GM04503 (cell line): Measurements from ENCODE around the gene FRMD4B.

Source experiments
- DNase-seq: peaks from one replicate; pipeline ENCODE4 v3.0.0-alpha.2; 2012; ENCODE audit warnings: low read depth

FRMD4B gene

GRCh38 chr3:69321301-69322157, 64.4 kb downstream of the FRMD4B start:
- DNase-seq, result no peak

- DNase-seq, result no peak
Measured at GRCh38 chr3:69320871-69321271, 65.0 kb downstream of the FRMD4B start.

- DNase-seq, result no peak
Measured at GRCh38 chr3:69319652-69320051, 66.2 kb downstream of the FRMD4B start.

- DNase-seq, result no peak
Measured at GRCh38 chr3:69318410-69318809, 67.5 kb downstream of the FRMD4B start.

GRCh38 chr3:69313251-69313650, 72.6 kb downstream of the FRMD4B start:
- no peak for DNase-seq

GRCh38 chr3:69309814-69310213, 76.1 kb downstream of the FRMD4B start:
- no peak for DNase-seq

- peak; percentile 58 for DNase-seq
Measured at GRCh38 chr3:69306239-69307185, 79.4 kb downstream of the FRMD4B start.

- DNase-seq, result no peak
Measured at GRCh38 chr3:69305011-69305410, 80.9 kb downstream of the FRMD4B start.

- DNase-seq, result no peak
Measured at GRCh38 chr3:69304396-69304795, 81.5 kb downstream of the FRMD4B start.

- no peak for DNase-seq
Measured at GRCh38 chr3:69300296-69300695, 85.6 kb downstream of the FRMD4B start.

GRCh38 chr3:69299344-69299743, 86.5 kb downstream of the FRMD4B start:
- no peak for DNase-seq

GRCh38 chr3:69297501-69297900, 88.4 kb downstream of the FRMD4B start:
- no peak for DNase-seq

- DNase-seq, result no peak
Measured at GRCh38 chr3:69296995-69297394, 88.9 kb downstream of the FRMD4B start.

- DNase-seq, result peak; percentile 37
Measured at GRCh38 chr3:69294014-69294766, 91.7 kb downstream of the FRMD4B start.

- DNase-seq, result no peak
Measured at GRCh38 chr3:69292959-69293574, 92.8 kb downstream of the FRMD4B start.

- no peak for DNase-seq
Measured at GRCh38 chr3:69292185-69292584, 93.7 kb downstream of the FRMD4B start.

- DNase-seq, result no peak
Measured at GRCh38 chr3:69290430-69290829, 95.5 kb downstream of the FRMD4B start.

- no peak for DNase-seq
Measured at GRCh38 chr3:69290006-69290405, 95.9 kb downstream of the FRMD4B start.

GRCh38 chr3:69288161-69288895, 97.6 kb downstream of the FRMD4B start:
- no peak for DNase-seq

GRCh38 chr3:69283913-69284611, 101.8 kb downstream of the FRMD4B start:
- DNase-seq, result no peak
